Esophagus muscularis mucosa (tissue), 4 donors: ENCODE data around the gene CUX1. TPM values are rescaled to one million over a fixed set of nuclear protein-coding genes. Genes with fewer than 3 reads are reported as not detected.

Experiments used
- DNase-seq: peaks from one replicate; pipeline ENCODE4 v3.0.0-alpha.2; 2017; ENCODE audit errors: extremely low spot score
- H3K27ac ChIP-seq, 4 donors: fragments of 200-600 bp; sonication (generic); replicated peaks in 1 of 4; 1 replicate in 3 of 4; 2 replicates in 1 of 4; pipeline ENCODE4 v1.5.1; 2016 to 2019; ENCODE audit warnings: mild to moderate bottlenecking in 1 of 4
- H3K27me3 ChIP-seq, 4 donors: fragments of 200-600 bp; sonication (generic); one replicate each; pipeline versions ENCODE4 v1.5.1 to v1.6.0; 2016 to 2019
- H3K36me3 ChIP-seq, 4 donors: fragments of 200-600 bp; sonication (generic); one replicate each; pipeline ENCODE4 v1.5.1; 2016 to 2019
- H3K4me1 ChIP-seq, 4 donors: fragments of 200-600 bp; sonication (generic); one replicate each; pipeline ENCODE4 v1.5.1; 2016 to 2019
- H3K4me3 ChIP-seq, 4 donors: fragments of 200-600 bp; sonication (generic); 1 replicate in 2 of 4; 2 replicates in 2 of 4; pipeline ENCODE4 v1.5.1; 2016 to 2019; ENCODE audit warnings: mild to moderate bottlenecking in 4 of 4, moderate library complexity in 1 of 4
- H3K9me3 ChIP-seq, 4 donors: fragments of 200-600 bp; sonication (generic); 1 replicate in 3 of 4; 2 replicates in 1 of 4; pipeline ENCODE4 v1.5.1; 2016 to 2019
- EP300 ChIP-seq: sonication (generic); formaldehyde crosslinking; IDR thresholded peaks from one replicate; pipeline ENCODE4 v1.6.1; 2017; ENCODE audit warnings: antibody characterized with exemption
- POLR2A ChIP-seq: fragments of 450-650 bp; IDR thresholded peaks from one replicate; pipeline ENCODE4 v1.6.1; 2017; ENCODE audit warnings: antibody characterized with exemption, moderate library complexity, mild to moderate bottlenecking, low read depth
- POLR2AphosphoS5 ChIP-seq, 2 donors: sonication (generic); formaldehyde crosslinking; IDR thresholded peaks; one replicate each; pipeline ENCODE4 v1.6.1; 2017; ENCODE audit warnings: antibody characterized with exemption in 2 of 2
- WGBS: methylation state at CpG from one replicate; pipeline ENCODE4 v1.1.5; 2018; 5-methylcytosine and 5-hydroxymethylcytosine counted together
- intact Hi-C: fragments of 100-400 bp; cut with DNase I; formaldehyde crosslinking; loops from one replicate; pipeline ENCODE4 v1.15.1; 2023
- total RNA-seq, 4 donors: library from RNA; depleted of rRNA; stranded (reverse); fragments of >200 nt; gene quantifications; one replicate each; pipeline versions ENCODE4 v1.1.0 to v1.2.1, GENCODE V29; 2016
- TF ChIP-seq, protein P1 (sequence below), 3 experiments: fragments of 200-600 bp in 2 of 3; fragments of 450-650 bp in 1 of 3; sonication (generic) in 2 of 3; IDR thresholded peaks; one replicate each; pipeline ENCODE4 v1.5.1; 2017 to 2019; ENCODE audit warnings: antibody characterized with exemption in 3 of 3, mild to moderate bottlenecking in 2 of 3, moderate library complexity in 1 of 3

CUX1 gene
- total RNA-seq, 4 donors from 2014 or later = 61.5 to 136 (median 92.3) TPM

DNA sequence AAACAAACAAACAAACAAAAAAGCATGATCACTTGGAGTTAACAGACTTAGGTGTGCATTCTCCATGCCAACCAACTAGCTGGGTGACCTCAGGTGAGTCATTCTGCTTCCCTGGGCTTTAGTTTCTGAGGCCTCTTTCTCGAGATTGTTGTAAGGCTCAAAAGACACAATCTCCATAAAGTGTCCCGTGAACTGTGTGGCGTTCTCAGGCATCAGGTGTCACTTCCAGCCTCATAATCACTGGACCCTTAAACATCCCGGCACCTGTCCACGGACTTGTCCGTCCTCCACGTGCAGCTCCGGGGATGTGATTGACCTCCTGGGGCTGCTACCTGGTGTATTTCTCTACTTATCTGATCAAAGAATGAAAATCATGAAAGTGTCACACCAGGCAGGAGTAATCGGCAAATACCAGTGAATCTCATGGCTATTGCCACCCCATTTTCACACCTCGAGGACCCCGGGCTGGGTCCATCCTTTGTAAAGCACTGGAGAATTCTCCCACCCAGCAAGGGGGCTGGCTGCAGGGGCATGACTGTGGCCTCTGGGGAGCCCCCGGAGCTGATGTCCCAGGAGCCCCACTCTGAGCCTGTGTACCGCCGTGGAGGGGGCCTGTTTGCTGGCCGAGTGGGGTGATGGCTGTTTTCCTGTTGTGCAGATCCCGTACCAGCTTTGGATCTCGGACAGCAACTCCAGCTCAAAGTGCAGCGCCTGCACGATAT, 279.4 kb downstream of the CUX1 start:
- Histone ChIP-seq H3K36me3 (peaks cover 6 to 44% (median 30%) of the 10 kb centered on the region in 4 donors), H3K27ac (no peak overlapping the region), H3K9me3 (no peaks in the 10 kb centered on the region), H3K4me3 (no peak overlapping the region), H3K27me3 (no peaks in the 10 kb centered on the region), H3K4me1 (peaks cover 0 to 12% (median 0%) of the 10 kb centered on the region in 4 donors)
- DNase-seq = peak; percentile 57
- TF ChIP-seq, protein P1, sequence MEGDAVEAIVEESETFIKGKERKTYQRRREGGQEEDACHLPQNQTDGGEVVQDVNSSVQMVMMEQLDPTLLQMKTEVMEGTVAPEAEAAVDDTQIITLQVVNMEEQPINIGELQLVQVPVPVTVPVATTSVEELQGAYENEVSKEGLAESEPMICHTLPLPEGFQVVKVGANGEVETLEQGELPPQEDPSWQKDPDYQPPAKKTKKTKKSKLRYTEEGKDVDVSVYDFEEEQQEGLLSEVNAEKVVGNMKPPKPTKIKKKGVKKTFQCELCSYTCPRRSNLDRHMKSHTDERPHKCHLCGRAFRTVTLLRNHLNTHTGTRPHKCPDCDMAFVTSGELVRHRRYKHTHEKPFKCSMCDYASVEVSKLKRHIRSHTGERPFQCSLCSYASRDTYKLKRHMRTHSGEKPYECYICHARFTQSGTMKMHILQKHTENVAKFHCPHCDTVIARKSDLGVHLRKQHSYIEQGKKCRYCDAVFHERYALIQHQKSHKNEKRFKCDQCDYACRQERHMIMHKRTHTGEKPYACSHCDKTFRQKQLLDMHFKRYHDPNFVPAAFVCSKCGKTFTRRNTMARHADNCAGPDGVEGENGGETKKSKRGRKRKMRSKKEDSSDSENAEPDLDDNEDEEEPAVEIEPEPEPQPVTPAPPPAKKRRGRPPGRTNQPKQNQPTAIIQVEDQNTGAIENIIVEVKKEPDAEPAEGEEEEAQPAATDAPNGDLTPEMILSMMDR (IDR thresholded peaks at IDR 0.05) = no peak
- no peak for TF ChIP-seq EP300
- no peak for TF ChIP-seq POLR2AphosphoS5 (IDR thresholded peaks at IDR 0.05)
- no peak for TF ChIP-seq POLR2A
- WGBS = 91% methylated on average over 19 of the region's 19 CpGs
- intact Hi-C loops = no loop called here

- Histone ChIP-seq H3K4me1 (peaks cover 0 to 12% (median 0%) of the 10 kb centered on the region in 4 donors), H3K36me3 (peaks cover 6 to 51% (median 37%) of the 10 kb centered on the region in 4 donors), H3K9me3 (no peaks in the 10 kb centered on the region), H3K4me3 (no peak overlapping the region), H3K27me3 (no peaks in the 10 kb centered on the region), H3K27ac (no peak overlapping the region)
- WGBS = 87% methylated on average over 13 of the region's 13 CpGs
- peak; percentile 53 for DNase-seq
- TF ChIP-seq, protein P1 (IDR thresholded peaks at IDR 0.05) = no peak
- no peak for TF ChIP-seq POLR2AphosphoS5 (IDR thresholded peaks at IDR 0.05)
- TF ChIP-seq EP300 = no peak
- TF ChIP-seq POLR2A = no peak
- intact Hi-C loops = no loop called here
Measured at GRCh38 chr7:102097601-102098161, 280.3 kb downstream of the CUX1 start.

DNA sequence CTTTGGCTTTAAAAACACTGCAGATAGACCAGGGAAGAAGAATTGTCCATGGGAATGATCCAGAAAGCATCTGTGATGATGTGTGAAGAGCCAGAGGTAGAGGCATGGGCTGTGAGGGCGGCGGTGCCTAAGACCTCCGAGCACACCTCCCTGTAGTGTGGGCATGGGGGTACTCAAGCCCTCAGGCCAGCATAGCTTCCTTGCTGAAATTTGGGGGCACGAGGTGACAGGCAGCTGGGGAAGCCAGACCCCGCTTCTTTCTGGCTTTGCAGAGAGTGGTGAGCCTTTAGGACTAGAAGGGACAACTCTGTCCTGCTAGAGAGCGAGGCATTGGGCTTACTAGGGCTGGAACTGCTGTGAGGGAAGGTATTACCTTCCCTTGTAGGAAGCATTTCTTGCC, 281.6 kb downstream of the CUX1 start:
- DNase-seq = peak; percentile 21
- no peak overlapping the region for H3K27ac ChIP-seq
- H3K4me1 ChIP-seq = peaks cover 0 to 5% (median 0%) of the 10 kb centered on the region in 4 donors
- intact Hi-C loops = no loop called here
- H3K27me3 ChIP-seq = no peaks in the 10 kb centered on the region
- WGBS = 100% methylated on average over 6 of the region's 6 CpGs
- H3K9me3 ChIP-seq = no peaks in the 10 kb centered on the region
- H3K36me3 ChIP-seq = peaks cover 11 to 59% (median 44%) of the 10 kb centered on the region in 4 donors
- TF ChIP-seq, protein P1 (IDR thresholded peaks at IDR 0.05) = no peak
- TF ChIP-seq POLR2A (no peak), POLR2AphosphoS5 (IDR thresholded peaks at IDR 0.05) (no peak), EP300 (no peak)
- H3K4me3 ChIP-seq = no peak overlapping the region

GRCh38 chr7:102099474-102099873, 282.0 kb downstream of the CUX1 start:
- no peaks in the 10 kb centered on the region for H3K27me3 ChIP-seq
- H3K27ac ChIP-seq = no peak overlapping the region
- H3K4me3 ChIP-seq = no peak overlapping the region
- peaks cover 15 to 61% (median 49%) of the 10 kb centered on the region in 4 donors for H3K36me3 ChIP-seq
- intact Hi-C loops = no loop called here
- no peaks in the 10 kb centered on the region for H3K4me1 ChIP-seq
- TF ChIP-seq POLR2A (no peak), EP300 (no peak), POLR2AphosphoS5 (IDR thresholded peaks at IDR 0.05) (no peak)
- TF ChIP-seq, protein P1 (IDR thresholded peaks at IDR 0.05) = no peak
- 88% methylated on average over 3 of the region's 3 CpGs for WGBS
- H3K9me3 ChIP-seq = no peaks in the 10 kb centered on the region
- DNase-seq = peak; percentile 70
